ENCODE results near the gene RPS6KA4. TPM values are rescaled to one million over a fixed set of nuclear protein-coding genes. Genes with fewer than 3 reads are reported as not detected.

Gene RPS6KA4
- total and polyA plus RNA-seq, 2 of the 13 experiments (the other 11 are each of a cell fraction or from before 2014, with no cell fraction given), result 8.9 to 14.2 TPM

DNA sequence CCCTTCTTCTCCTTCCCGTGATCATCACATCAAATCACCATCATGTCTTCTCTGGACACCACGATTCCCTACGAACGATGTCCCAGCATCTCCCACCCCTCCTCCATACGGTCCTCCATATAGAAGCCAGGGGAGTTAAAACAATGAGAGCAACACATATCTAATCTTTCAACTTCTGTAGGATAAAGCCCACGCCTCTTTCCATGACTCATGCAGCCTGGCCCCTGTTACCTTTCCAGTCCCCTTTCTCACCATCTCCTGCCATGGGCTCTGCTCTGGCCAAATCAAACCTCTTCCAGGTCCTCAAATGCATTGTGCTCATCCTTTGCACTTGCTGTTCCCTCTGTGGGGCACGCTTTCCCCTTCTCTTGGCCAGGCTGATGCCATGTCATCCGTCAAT, 23.6 kb downstream of the RPS6KA4 start:
- Histone ChIP-seq H3K9me3 (ENCODE audit: low read length) (no peaks in the 10 kb centered on the region), H3K36me3 (replicated peaks in 1 of 2; ENCODE audit: control insufficient read depth in 1 of 2, insufficient read depth in 2 of 2, low read length in 2 of 2) (no peaks in the 10 kb centered on the region), H3K4me1 (ENCODE audit: insufficient read depth, low read length) (no peaks in the 10 kb centered on the region), H4K20me1 (ENCODE audit: insufficient read depth, low read length) (no peaks in the 10 kb centered on the region), H2AFZ (ENCODE audit: low read length) (no peak overlapping the region), H3K79me2 (ENCODE audit: insufficient read depth, low read length) (no peaks in the 10 kb centered on the region), H3K4me3 (replicated peaks in 1 of 3; ENCODE audit: insufficient read depth in 1 of 3, low read depth in 2 of 3, low read length in 3 of 3) (no peak overlapping the region), H3K4me2 (ENCODE audit: low read depth, low read length) (no peak overlapping the region), H3K27ac (ENCODE audit: extremely low read length, insufficient read depth, low read length) (no peak overlapping the region), H3K9ac (ENCODE audit: insufficient read depth, low read depth, low read length) (no peak overlapping the region), H3K27me3 (ENCODE audit: control insufficient read depth in 1 of 2, insufficient read depth in 2 of 2, low read length in 2 of 2) (peaks cover 9 to 77% of the 10 kb centered on the region in 2 experiments; a peak in 4 of 5 replicates)
- TF ChIP-seq ZNF446 (CRISPR knock-in tag; IDR thresholded peaks at IDR 0.05) (no peak), ISX (CRISPR knock-in tag; conservative IDR thresholded peaks at IDR 0.05) (no peak), KLF6 (CRISPR knock-in tag; IDR thresholded peaks at IDR 0.05) (no peak), TBP (CRISPR knock-in tag; IDR thresholded peaks at IDR 0.05) (no peak), AGO1 (IDR thresholded peaks at IDR 0.05; ENCODE audit: low read depth, low read length, poor library complexity, severe bottlenecking) (no peak), SCMH1 (CRISPR knock-in tag; IDR thresholded peaks at IDR 0.05; ENCODE audit: borderline replicate concordance) (no peak), RARG (CRISPR knock-in tag; IDR thresholded peaks at IDR 0.05; ENCODE audit: low read depth) (no peak), TGIF2 (CRISPR knock-in tag; IDR thresholded peaks at IDR 0.05) (no peak), ZNF24 (IDR thresholded peaks at IDR 0.05) (no peak)
- TF ChIP-seq, protein P1, sequence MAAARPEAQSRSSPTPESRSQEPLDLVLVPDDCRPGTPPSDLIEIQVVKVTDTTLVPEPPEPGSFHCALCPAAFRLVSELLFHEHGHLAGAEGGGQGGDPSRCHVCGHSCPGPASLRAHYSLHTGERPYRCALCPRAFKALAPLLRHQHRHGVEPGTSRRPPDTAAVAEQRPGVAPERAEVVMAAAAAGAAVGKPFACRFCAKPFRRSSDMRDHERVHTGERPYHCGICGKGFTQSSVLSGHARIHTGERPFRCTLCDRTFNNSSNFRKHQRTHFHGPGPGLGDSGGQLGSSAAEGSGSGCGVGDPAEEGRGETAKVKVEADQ (CRISPR knock-in tag; IDR thresholded peaks at IDR 0.05; ENCODE audit: borderline replicate concordance), result no peak
- TF ChIP-seq, protein P2, sequence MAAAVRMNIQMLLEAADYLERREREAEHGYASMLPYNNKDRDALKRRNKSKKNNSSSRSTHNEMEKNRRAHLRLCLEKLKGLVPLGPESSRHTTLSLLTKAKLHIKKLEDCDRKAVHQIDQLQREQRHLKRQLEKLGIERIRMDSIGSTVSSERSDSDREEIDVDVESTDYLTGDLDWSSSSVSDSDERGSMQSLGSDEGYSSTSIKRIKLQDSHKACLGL (CRISPR knock-in tag; IDR thresholded peaks at IDR 0.05), result no peak
- TF ChIP-seq, protein P3, sequence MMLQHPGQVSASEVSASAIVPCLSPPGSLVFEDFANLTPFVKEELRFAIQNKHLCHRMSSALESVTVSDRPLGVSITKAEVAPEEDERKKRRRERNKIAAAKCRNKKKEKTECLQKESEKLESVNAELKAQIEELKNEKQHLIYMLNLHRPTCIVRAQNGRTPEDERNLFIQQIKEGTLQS (CRISPR knock-in tag; IDR thresholded peaks at IDR 0.05), result no peak
- TF ChIP-seq, protein P4, sequence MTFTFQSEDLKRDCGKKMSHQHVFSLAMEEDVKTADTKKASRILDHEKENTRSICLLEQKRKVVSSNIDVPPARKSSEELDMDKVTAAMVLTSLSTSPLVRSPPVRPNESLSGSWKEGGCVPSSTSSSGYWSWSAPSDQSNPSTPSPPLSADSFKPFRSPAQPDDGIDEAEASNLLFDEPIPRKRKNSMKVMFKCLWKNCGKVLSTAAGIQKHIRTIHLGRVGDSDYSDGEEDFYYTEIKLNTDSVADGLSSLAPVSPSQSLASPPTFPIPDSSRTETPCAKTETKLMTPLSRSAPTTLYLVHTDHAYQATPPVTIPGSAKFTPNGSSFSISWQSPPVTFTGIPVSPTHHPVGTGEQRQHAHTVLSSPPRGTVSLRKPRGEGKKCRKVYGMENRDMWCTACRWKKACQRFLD (CRISPR knock-in tag; IDR thresholded peaks at IDR 0.05; ENCODE audit: borderline replicate concordance), result no peak
- TF ChIP-seq, protein P5, sequence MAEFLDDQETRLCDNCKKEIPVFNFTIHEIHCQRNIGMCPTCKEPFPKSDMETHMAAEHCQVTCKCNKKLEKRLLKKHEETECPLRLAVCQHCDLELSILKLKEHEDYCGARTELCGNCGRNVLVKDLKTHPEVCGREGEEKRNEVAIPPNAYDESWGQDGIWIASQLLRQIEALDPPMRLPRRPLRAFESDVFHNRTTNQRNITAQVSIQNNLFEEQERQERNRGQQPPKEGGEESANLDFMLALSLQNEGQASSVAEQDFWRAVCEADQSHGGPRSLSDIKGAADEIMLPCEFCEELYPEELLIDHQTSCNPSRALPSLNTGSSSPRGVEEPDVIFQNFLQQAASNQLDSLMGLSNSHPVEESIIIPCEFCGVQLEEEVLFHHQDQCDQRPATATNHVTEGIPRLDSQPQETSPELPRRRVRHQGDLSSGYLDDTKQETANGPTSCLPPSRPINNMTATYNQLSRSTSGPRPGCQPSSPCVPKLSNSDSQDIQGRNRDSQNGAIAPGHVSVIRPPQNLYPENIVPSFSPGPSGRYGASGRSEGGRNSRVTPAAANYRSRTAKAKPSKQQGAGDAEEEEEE (CRISPR knock-in tag; IDR thresholded peaks at IDR 0.05; ENCODE audit: borderline replicate concordance), result no peak
- ATAC-seq, result no peak
- WGBS (ENCODE audit: low lambda C conversion rate), result 3% methylated on average over 8 of the region's 8 CpGs
- POLR2A ChIA-PET, result no interaction called here
- in situ Hi-C loops (cut with HindIII; ENCODE audit: extremely low pct_ligation_motif_present, low pct_unique_long_range_greater_than_20kb) (no loop called here), intact Hi-C loops (cut with micrococcal nuclease; ENCODE audit: unreplicated experiment) (no loop called here)
- no TSS peak for BruUV-seq (replicated peaks)
- CTCF ChIA-PET (ENCODE audit: low intra/inter-chr PET ratio, low total read pairs), result no interaction called here
- FAIRE-seq, result no peak
- no peak for DNase-seq (ENCODE audit: low spot score)
